ENCODE results near the gene TRAPPC13.

DNA sequence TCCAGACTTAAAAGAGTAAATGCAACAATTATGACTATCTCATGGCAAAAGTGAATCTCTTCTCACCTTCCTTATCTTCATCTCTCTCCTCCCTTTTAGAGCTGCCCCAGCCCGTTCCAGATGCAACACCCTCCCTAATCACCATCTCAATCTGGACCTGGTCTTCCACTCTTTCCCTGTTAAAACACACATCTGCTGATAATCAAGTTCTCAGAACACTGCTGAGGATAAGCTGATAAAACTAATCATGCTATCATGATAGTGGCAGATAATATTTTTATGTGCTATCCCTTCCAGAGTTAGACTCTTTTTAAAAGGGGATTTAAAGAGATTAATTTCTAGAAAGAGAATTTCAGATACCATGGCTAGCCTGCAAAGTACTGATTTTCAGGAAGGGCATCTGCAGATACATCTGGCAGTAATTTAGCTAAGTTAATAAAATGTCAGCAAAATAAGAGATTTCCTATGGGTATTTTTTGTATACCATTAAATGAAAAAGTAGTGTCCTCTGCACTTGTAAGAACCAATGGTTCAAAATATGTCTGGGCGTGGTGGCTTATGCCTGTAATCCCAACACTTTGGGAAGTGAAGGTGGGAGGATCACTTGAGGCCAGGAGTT, 79.9 kb downstream of the TRAPPC13 start:
- TF ChIP-seq, protein P1, sequence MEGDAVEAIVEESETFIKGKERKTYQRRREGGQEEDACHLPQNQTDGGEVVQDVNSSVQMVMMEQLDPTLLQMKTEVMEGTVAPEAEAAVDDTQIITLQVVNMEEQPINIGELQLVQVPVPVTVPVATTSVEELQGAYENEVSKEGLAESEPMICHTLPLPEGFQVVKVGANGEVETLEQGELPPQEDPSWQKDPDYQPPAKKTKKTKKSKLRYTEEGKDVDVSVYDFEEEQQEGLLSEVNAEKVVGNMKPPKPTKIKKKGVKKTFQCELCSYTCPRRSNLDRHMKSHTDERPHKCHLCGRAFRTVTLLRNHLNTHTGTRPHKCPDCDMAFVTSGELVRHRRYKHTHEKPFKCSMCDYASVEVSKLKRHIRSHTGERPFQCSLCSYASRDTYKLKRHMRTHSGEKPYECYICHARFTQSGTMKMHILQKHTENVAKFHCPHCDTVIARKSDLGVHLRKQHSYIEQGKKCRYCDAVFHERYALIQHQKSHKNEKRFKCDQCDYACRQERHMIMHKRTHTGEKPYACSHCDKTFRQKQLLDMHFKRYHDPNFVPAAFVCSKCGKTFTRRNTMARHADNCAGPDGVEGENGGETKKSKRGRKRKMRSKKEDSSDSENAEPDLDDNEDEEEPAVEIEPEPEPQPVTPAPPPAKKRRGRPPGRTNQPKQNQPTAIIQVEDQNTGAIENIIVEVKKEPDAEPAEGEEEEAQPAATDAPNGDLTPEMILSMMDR (IDR thresholded peaks at IDR 0.05 in 8 of 11, conservative IDR thresholded peaks at IDR 0.05 in 3 of 11) = no peak
- no peak for TF ChIP-seq POLR2A (IDR thresholded peaks at IDR 0.05)

Data from spleen (tissue), 7 donors.